ENCODE measurements around the gene WSB1. TPM values are rescaled to one million over a fixed set of nuclear protein-coding genes. Genes with fewer than 3 reads are reported as not detected.
A peak's percentile ranks its signal among the peaks of the same experiment; 100 is the strongest.

The WSB1 gene
- polyA plus RNA-seq, 2 of the 4 experiments (the other 2 are of a cell fraction), result 46.0 to 111 TPM

DNA sequence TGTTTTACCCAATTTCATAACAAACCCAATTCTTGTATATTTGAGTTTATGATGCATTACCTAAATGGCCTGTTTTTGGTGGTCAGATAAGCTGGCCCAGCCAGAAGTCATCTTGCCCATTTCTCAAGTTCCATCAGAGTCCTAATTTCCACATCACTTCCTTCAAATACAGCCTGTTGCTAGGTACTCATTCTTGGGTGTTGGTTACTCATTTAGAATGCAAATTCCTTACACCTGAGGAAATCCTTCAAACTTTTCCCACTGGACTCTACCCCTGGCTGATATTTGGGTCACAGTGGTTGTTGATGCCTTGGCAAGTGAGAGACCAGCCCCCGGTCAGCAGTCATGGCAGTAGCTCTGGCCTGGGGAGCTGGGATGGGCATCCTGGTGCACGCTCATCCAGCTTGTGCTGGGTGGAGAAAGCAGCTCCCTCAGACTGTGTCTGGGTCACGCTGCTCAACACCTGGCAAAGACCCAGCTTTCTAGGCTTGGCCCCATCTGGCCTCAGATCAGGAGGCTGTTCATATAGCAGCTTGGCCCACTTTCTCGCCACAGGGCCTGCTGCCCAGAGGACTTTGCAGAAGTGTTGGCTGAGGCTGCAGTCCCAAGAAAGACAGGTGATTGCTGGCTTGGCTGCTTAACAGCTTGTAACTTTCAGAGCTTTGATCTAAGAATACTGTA is 25.8 kb downstream of the WSB1 start:
- DNase-seq (ENCODE audit: low read depth in 1 of 2, low spot score in 1 of 2) (no peak), FAIRE-seq (no peak), ATAC-seq (peak; percentile 17 to 25; a peak in 2 of 6 replicates)
- TF ChIP-seq ESRRA (IDR thresholded peaks at IDR 0.05; ENCODE audit: borderline replicate concordance, low read length), result no peak
- TF ChIP-seq SREBF2 (IDR thresholded peaks at IDR 0.05), result no peak
- no peak for TF ChIP-seq SMC3 (IDR thresholded peaks at IDR 0.05)
- no peak for TF ChIP-seq RNF2 (IDR thresholded peaks at IDR 0.05; ENCODE audit: borderline replicate concordance, low read depth)
- peaks cover 11% of the 10 kb centered on the region; the same call in 2 of the 3 replicates for H3K4me1 ChIP-seq
- ChIA-PET CTCF (interaction anchor here (0.5 to 2.6 kb wide), 11 partner anchors 8 to 283 kb away, joined by 3 to 14 read pairs (median 6); no protein-coding TSS in a partner anchor), POLR2A (interaction anchor here (1.0 to 1.8 kb wide), 2 partner anchors 13 to 25 kb away, joined by 3 to 9 read pairs; partner anchors contain the start of gene WSB1)
- H3K27ac ChIP-seq, result no peak overlapping the region
- H3K9me3 ChIP-seq, result no peaks in the 10 kb centered on the region
- 87% methylated on average over 4 of the region's 4 CpGs for WGBS (ENCODE audit: missing lambda C conversion rate)
- H3K4me3 ChIP-seq, result no peak overlapping the region
- no peak overlapping the region for H3K4me2 ChIP-seq

DNA sequence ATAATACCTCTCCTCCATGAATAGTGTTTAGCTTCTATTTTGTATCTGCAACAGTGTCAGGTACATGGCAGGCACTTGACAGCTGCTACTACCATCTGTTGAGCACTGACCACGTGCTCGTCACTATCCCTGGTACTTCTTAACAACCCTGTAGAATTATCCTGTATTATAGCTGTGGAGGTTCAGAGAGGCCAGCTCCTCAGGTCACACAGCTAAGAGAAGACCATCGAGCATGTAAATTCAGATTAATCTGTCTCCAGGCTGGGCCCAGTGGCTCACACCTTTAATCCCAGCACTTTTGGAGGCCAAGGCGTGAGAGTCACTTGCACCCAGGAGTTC is 26.3 kb downstream of the WSB1 start:
- ChIA-PET CTCF (interaction anchor here (1.0 to 2.6 kb wide), 8 partner anchors 8 to 111 kb away, joined by 3 to 14 read pairs (median 6); no protein-coding TSS in a partner anchor), POLR2A (interaction anchor here (1.0 to 1.8 kb wide), 2 partner anchors 13 to 26 kb away, joined by 3 to 9 read pairs; partner anchors contain the start of gene WSB1)
- ATAC-seq (peak in 1 of 2 experiments; percentile 12; a peak in 1 of 6 replicates), DNase-seq (ENCODE audit: low read depth in 1 of 2, low spot score in 1 of 2) (no peak), FAIRE-seq (no peak)
- Histone ChIP-seq H3K27ac (no peak overlapping the region), H3K4me2 (no peak overlapping the region), H3K4me1 (peaks cover 11% of the 10 kb centered on the region; the same call in 2 of the 3 replicates), H3K9me3 (no peaks in the 10 kb centered on the region), H3K4me3 (no peak overlapping the region)
- 96% methylated on average over 4 of the region's 4 CpGs for WGBS (ENCODE audit: missing lambda C conversion rate)
- no peak for TF ChIP-seq FOSB (CRISPR knock-in tag; IDR thresholded peaks at IDR 0.05)
- no peak for TF ChIP-seq POLR2A (IDR thresholded peaks at IDR 0.05; ENCODE audit: low read length)
- no peak for TF ChIP-seq RNF2 (IDR thresholded peaks at IDR 0.05; ENCODE audit: borderline replicate concordance, low read depth)
- TF ChIP-seq TP53 (CRISPR knock-in tag; IDR thresholded peaks at IDR 0.05), result no peak
- no peak for TF ChIP-seq MYC (IDR thresholded peaks at IDR 0.05; ENCODE audit: borderline replicate concordance, low read length)
- TF ChIP-seq POLR2AphosphoS2 (conservative IDR thresholded peaks at IDR 0.05; ENCODE audit: low read length), result no peak
- TF ChIP-seq, protein P1, sequence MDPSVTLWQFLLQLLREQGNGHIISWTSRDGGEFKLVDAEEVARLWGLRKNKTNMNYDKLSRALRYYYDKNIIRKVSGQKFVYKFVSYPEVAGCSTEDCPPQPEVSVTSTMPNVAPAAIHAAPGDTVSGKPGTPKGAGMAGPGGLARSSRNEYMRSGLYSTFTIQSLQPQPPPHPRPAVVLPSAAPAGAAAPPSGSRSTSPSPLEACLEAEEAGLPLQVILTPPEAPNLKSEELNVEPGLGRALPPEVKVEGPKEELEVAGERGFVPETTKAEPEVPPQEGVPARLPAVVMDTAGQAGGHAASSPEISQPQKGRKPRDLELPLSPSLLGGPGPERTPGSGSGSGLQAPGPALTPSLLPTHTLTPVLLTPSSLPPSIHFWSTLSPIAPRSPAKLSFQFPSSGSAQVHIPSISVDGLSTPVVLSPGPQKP (IDR thresholded peaks at IDR 0.05; ENCODE audit: low read depth, low read length), result no peak
- TF ChIP-seq CBX8 (IDR thresholded peaks at IDR 0.05), result no peak
- TF ChIP-seq, protein P2, sequence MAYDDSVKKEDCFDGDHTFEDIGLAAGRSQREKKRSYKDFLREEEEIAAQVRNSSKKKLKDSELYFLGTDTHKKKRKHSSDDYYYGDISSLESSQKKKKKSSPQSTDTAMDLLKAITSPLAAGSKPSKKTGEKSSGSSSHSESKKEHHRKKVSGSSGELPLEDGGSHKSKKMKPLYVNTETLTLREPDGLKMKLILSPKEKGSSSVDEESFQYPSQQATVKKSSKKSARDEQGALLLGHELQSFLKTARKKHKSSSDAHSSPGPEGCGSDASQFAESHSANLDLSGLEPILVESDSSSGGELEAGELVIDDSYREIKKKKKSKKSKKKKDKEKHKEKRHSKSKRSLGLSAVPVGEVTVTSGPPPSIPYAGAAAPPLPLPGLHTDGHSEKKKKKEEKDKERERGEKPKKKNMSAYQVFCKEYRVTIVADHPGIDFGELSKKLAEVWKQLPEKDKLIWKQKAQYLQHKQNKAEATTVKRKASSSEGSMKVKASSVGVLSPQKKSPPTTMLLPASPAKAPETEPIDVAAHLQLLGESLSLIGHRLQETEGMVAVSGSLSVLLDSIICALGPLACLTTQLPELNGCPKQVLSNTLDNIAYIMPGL (CRISPR knock-in tag; IDR thresholded peaks at IDR 0.05; ENCODE audit: borderline replicate concordance), result no peak
- TF ChIP-seq NFE2L2 (conservative IDR thresholded peaks at IDR 0.05; ENCODE audit: low read length), result no peak
- no peak for TF ChIP-seq NR3C1 (IDR thresholded peaks at IDR 0.05)
- TF ChIP-seq, protein P3, sequence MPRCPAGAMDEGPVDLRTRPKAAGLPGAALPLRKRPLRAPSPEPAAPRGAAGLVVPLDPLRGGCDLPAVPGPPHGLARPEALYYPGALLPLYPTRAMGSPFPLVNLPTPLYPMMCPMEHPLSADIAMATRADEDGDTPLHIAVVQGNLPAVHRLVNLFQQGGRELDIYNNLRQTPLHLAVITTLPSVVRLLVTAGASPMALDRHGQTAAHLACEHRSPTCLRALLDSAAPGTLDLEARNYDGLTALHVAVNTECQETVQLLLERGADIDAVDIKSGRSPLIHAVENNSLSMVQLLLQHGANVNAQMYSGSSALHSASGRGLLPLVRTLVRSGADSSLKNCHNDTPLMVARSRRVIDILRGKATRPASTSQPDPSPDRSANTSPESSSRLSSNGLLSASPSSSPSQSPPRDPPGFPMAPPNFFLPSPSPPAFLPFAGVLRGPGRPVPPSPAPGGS (IDR thresholded peaks at IDR 0.05), result no peak
- TF ChIP-seq, protein P4, sequence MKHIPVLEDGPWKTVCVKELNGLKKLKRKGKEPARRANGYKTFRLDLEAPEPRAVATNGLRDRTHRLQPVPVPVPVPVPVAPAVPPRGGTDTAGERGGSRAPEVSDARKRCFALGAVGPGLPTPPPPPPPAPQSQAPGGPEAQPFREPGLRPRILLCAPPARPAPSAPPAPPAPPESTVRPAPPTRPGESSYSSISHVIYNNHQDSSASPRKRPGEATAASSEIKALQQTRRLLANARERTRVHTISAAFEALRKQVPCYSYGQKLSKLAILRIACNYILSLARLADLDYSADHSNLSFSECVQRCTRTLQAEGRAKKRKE (CRISPR knock-in tag; IDR thresholded peaks at IDR 0.05; ENCODE audit: low read depth), result no peak
- TF ChIP-seq CBX2 (IDR thresholded peaks at IDR 0.05; ENCODE audit: borderline replicate concordance, low read depth), result no peak
- TF ChIP-seq HDAC2 (IDR thresholded peaks at IDR 0.05), result no peak
